Kidney epithelial cell (primary cell): ENCODE measurements around the gene SLC23A2. TPM values are rescaled to one million over a fixed set of nuclear protein-coding genes. Genes with fewer than 3 reads are reported as not detected.
"Not testable (repeated sequence)": the region's sequence is repeated elsewhere in the genome, so short reads cannot be mapped to it uniquely, and the experiment has no call there.

Experiments used
- DNase-seq: peaks from one replicate; pipeline ENCODE4 v3.0.0-alpha.2; 2010; ENCODE audit warnings: low read depth
- H3K27me3 ChIP-seq: 2 replicates; pipeline ENCODE4 v1.6.0; 2011; ENCODE audit warnings: low read length; ENCODE audit not compliant: control insufficient read depth, insufficient read depth
- H3K36me3 ChIP-seq: 2 replicates; pipeline ENCODE4 v1.5.1; 2011; ENCODE audit warnings: low read length; ENCODE audit not compliant: control insufficient read depth, insufficient read depth
- H3K4me3 ChIP-seq: 2 replicates; pipeline ENCODE4 v1.5.1; 2011; ENCODE audit warnings: low read depth, mild to moderate bottlenecking, control low read depth, low read length
- CTCF ChIP-seq: IDR thresholded peaks from 2 replicates; pipeline ENCODE4 v1.5.1; 2011; ENCODE audit warnings: mild to moderate bottlenecking, moderate library complexity, low read length, control low read depth, inconsistent platforms; ENCODE audit not compliant: insufficient read depth, poor library complexity, severe bottlenecking
- total RNA-seq: library from RNA; depleted of rRNA; stranded (reverse); fragments of >200 nt; gene quantifications from 2 replicates; pipeline ENCODE4 v1.2.3, GENCODE V29; 2015

Gene SLC23A2
- total RNA-seq, 1 donor from 2014 or later, result 21.4 TPM

GRCh38 chr20:5020760-5021159 lies 19.4 kb upstream of the SLC23A2 start:
- no peaks in the 10 kb centered on the region for H3K27me3 ChIP-seq
- no peak for DNase-seq
- TF ChIP-seq CTCF, result no peak
- no peak overlapping the region for H3K4me3 ChIP-seq
- H3K36me3 ChIP-seq, result no peaks in the 10 kb centered on the region

GRCh38 chr20:5013682-5014447 lies 12.6 kb upstream of the SLC23A2 start:
- no peak for DNase-seq
- H3K4me3 ChIP-seq, result no peak overlapping the region

GRCh38 chr20:5008759-5009158 lies 7.4 kb upstream of the SLC23A2 start:
- no peak overlapping the region for H3K4me3 ChIP-seq
- no peaks in the 10 kb centered on the region for H3K27me3 ChIP-seq
- no peaks in the 10 kb centered on the region for H3K36me3 ChIP-seq
- no peak for TF ChIP-seq CTCF
- no peak for DNase-seq

More at GRCh38 chr20:5013682-5014447, 12.6 kb upstream of the SLC23A2 start:
- TF ChIP-seq CTCF, result no peak
- H3K27me3 ChIP-seq, result no peaks in the 10 kb centered on the region
- no peaks in the 10 kb centered on the region for H3K36me3 ChIP-seq

GRCh38 chr20:5005326-5005725 lies 4.0 kb upstream of the SLC23A2 start:
- H3K27me3 ChIP-seq, result no peaks in the 10 kb centered on the region
- TF ChIP-seq CTCF, result no peak
- H3K36me3 ChIP-seq, result no peaks in the 10 kb centered on the region
- no peak overlapping the region for H3K4me3 ChIP-seq
- DNase-seq, result no peak

GRCh38 chr20:5004825-5005224 lies 3.5 kb upstream of the SLC23A2 start:
- H3K4me3 ChIP-seq, H3K27me3 ChIP-seq, DNase-seq, H3K36me3 ChIP-seq: not testable (repeated sequence)

- H3K36me3 ChIP-seq, result no peaks in the 10 kb centered on the region
- no peaks in the 10 kb centered on the region for H3K27me3 ChIP-seq
- TF ChIP-seq CTCF, result no peak
- no peak for DNase-seq
- H3K4me3 ChIP-seq, result no peak overlapping the region
These were observed 2.3 kb upstream of the SLC23A2 start for GRCh38 chr20:5003626-5004025.
